Measurements from ENCODE around the gene PLAAT3. TPM values are rescaled to one million over a fixed set of nuclear protein-coding genes. Genes with fewer than 3 reads are reported as not detected.
A peak's percentile ranks its signal among the peaks of the same experiment; 100 is the strongest.
"Not testable (repeated sequence)": the region's sequence is repeated elsewhere in the genome, so short reads cannot be mapped to it uniquely, and the experiment has no call there.

PLAAT3 gene
- total RNA-seq, 4 donors from 2014 or later = 0.57 to 15.4 (median 4.5) TPM

DNA sequence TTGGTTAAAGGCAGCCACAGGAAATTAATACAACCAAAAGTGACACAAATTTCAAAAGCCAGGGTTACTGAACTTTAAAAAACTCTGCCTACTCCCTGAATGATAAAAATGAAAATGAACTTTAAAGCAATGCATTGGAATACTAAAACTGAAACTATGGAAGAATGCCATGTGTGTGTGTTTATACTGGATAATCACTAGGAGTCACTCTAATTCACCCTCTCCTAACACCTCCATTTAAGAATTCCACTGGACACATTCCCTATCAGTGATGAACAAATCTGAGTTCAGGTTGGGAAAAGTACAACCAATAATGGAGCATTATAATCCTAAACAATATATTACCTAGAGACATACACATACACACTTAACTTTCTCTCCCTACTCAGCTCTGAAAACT is 27.5 kb upstream of the PLAAT3 start:
- DNase-seq = no peak
- intact Hi-C loops (cut with DNase I) = loop anchor here (10.0 kb wide), 1 partner anchor 93 kb away; no protein-coding TSS in a partner anchor
- H3K27ac ChIP-seq = no peak overlapping the region
- H3K36me3 ChIP-seq = peaks cover 9 to 93% (median 9%) of the 10 kb centered on the region in 3 donors
- H3K9me3 ChIP-seq = no peaks in the 10 kb centered on the region
- no peak overlapping the region for H3K4me3 ChIP-seq
- no peaks in the 10 kb centered on the region for H3K27me3 ChIP-seq
- TF ChIP-seq POLR2A (IDR thresholded peaks at IDR 0.05) = no peak
- TF ChIP-seq, protein P1, sequence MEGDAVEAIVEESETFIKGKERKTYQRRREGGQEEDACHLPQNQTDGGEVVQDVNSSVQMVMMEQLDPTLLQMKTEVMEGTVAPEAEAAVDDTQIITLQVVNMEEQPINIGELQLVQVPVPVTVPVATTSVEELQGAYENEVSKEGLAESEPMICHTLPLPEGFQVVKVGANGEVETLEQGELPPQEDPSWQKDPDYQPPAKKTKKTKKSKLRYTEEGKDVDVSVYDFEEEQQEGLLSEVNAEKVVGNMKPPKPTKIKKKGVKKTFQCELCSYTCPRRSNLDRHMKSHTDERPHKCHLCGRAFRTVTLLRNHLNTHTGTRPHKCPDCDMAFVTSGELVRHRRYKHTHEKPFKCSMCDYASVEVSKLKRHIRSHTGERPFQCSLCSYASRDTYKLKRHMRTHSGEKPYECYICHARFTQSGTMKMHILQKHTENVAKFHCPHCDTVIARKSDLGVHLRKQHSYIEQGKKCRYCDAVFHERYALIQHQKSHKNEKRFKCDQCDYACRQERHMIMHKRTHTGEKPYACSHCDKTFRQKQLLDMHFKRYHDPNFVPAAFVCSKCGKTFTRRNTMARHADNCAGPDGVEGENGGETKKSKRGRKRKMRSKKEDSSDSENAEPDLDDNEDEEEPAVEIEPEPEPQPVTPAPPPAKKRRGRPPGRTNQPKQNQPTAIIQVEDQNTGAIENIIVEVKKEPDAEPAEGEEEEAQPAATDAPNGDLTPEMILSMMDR (IDR thresholded peaks at IDR 0.05) = no peak
- peaks cover 0 to 5% (median 0%) of the 10 kb centered on the region in 3 donors for H3K4me1 ChIP-seq

DNA sequence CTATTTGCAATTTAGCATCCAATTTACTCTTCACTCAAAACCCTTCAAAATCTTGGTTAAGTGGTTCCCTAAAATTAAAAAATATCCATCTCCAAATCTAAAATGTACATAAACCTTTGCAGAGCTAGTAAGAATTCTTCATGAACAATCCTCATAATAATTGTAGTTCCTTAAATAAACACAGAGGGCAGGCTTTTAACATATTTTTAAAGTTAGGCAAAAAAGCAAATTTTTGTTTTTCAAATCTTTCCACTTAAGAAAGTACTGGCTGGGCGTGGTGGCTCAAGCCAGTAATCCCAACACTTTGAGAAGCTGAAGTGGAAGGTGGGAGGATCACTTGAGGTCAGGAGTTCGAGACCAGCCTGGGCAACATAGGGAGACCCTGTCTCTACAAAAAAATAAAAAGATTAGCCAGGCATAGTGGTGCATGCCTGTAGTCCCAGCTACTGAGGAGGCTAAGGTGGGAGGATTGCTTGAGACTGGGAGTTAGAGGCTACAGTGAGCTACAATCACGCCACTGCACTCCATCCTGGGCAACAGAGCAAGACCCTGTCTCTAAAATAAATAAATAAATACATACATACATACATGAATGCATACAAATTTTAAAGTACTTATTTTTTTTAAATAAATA is 25.1 kb upstream of the PLAAT3 start:
- Histone ChIP-seq H3K27ac (no peak overlapping the region), H3K36me3 (peaks cover 0 to 93% (median 9%) of the 10 kb centered on the region in 3 donors), H3K27me3 (no peaks in the 10 kb centered on the region), H3K4me3 (no peak overlapping the region), H3K9me3 (no peaks in the 10 kb centered on the region), H3K4me1 (peaks cover 0 to 5% (median 0%) of the 10 kb centered on the region in 3 donors)
- DNase-seq = no peak
- 64 to 67% methylated on average over 3 of the region's 3 CpGs for WGBS, 2 donors
- TF ChIP-seq POLR2A (IDR thresholded peaks at IDR 0.05) = no peak
- TF ChIP-seq, protein P1 (IDR thresholded peaks at IDR 0.05) = peak in 4 of 6 experiments; percentile 13 to 50 (median 48)
- intact Hi-C loops (cut with DNase I) = loop anchor here (5.0 kb wide), 1 partner anchor 157 kb away; no protein-coding TSS in a partner anchor

DNA sequence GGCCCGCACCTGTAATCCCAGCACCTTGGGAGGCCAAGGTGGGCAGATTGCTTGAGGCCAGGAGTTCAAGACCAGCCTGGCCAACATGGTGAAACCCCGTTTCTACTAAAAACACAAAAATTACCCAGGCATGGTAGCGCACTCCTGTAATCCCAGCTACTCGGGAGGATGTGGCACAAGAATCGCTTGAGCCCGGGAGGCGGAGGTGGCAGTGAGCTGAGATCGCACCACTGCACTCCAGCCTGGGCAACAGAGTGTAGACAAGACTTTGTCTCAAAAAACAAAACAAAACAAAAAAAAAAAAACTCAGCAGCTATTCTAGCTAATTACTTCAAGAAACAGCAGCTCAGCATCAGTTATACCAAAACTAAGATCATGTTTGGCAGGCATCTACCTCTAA is 24.2 kb upstream of the PLAAT3 start:
- H3K27ac ChIP-seq, DNase-seq, H3K9me3 ChIP-seq, H3K4me3 ChIP-seq, H3K4me1 ChIP-seq, H3K27me3 ChIP-seq: not testable (repeated sequence)
- 97 to 100% methylated on average over 4 to 6 of the region's 8 CpGs for WGBS, 2 donors
- intact Hi-C loops (cut with DNase I) = loop anchor here (5.0 kb wide), 1 partner anchor 156 kb away; no protein-coding TSS in a partner anchor
- H3K36me3 ChIP-seq = peaks cover 0 to 93% (median 9%) of the 10 kb centered on the region in 3 donors

DNA sequence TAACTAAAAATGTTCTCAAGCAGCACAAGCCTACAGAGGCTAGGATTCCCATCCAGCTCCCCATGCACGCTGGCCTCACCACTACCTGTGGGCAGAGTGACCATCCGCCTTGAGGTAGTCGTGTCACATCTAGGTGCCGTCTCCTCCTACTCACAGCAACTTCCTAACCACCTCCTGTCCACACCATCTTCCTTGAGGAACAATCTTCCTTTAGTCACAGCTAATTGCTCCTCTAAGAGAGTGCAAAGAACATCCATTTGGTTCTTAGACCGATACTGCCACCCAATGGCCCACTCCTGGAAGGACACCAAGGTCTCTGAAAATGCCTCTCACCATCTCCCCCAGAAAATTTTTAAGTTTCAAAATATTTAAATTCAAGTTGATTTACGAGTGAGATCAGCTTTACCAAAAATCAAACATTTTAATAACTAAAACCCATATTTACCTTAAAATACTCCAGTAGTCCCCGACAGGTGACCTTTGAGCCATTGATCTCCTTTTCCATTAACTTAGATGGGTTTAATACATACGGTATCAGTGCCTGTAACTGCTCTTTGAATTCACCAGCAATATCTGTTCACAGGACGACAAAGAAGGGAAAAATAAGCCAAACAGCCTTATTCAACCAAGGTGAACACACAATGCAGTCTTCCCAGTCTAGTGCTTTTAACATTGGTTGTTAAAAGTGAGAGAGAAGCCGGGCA is 21.7 kb upstream of the PLAAT3 start:
- no peak overlapping the region for H3K27ac ChIP-seq
- 60 to 72% methylated on average over 10 of the region's 10 CpGs for WGBS, 2 donors
- intact Hi-C loops (cut with DNase I) = loop anchor here (5.0 kb wide), 1 partner anchor 154 kb away; no protein-coding TSS in a partner anchor

DNA sequence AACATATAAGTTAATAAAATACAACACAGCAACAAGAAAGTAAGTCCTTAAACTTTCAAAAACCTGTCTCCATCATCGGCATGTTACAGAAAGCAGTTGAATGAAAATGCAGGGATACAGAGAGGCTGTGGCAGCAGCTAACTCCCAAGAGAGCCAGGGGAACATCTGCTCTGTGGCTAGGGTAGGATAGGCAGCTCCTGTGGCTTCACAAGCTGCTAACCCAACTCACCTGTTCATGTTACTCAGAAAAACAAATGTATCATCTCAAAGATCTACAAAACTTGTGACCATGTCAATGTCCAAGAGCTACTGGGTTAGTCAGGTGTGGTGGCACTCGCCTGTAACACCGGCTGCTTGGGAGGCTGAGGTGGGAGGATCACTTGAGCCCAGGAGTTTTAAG is 15.2 kb upstream of the PLAAT3 start:
- intact Hi-C loops (cut with DNase I) = no loop called here
- H3K27me3 ChIP-seq = no peaks in the 10 kb centered on the region
- H3K36me3 ChIP-seq = peaks cover 6 to 83% (median 22%) of the 10 kb centered on the region in 3 donors

More for the DNA sequence above, 21.7 kb upstream of the PLAAT3 start:
- H3K4me1 ChIP-seq = no peaks in the 10 kb centered on the region
- no peaks in the 10 kb centered on the region for H3K27me3 ChIP-seq
- no peak overlapping the region for H3K4me3 ChIP-seq
- H3K9me3 ChIP-seq = no peaks in the 10 kb centered on the region
- no peak for TF ChIP-seq POLR2A (IDR thresholded peaks at IDR 0.05)
- TF ChIP-seq, protein P1 (IDR thresholded peaks at IDR 0.05) = peak; percentile 57 to 85 (median 72)
- no peak for DNase-seq
- peaks cover 3 to 93% (median 3%) of the 10 kb centered on the region in 3 donors for H3K36me3 ChIP-seq

More for the DNA sequence above, 15.2 kb upstream of the PLAAT3 start:
- no peak for DNase-seq
- Histone ChIP-seq H3K4me3 (no peak overlapping the region), H3K9me3 (no peaks in the 10 kb centered on the region), H3K27ac (no peak overlapping the region), H3K4me1 (no peaks in the 10 kb centered on the region)
- 92 to 100% methylated on average over 3 of the region's 3 CpGs for WGBS, 2 donors
- TF ChIP-seq, protein P1 (IDR thresholded peaks at IDR 0.05) = no peak
- TF ChIP-seq POLR2A (IDR thresholded peaks at IDR 0.05) = no peak
